Eye (tissue), 1 donor: Measurements from ENCODE around the gene MEGF8.

Source experiments
- DNase-seq: peaks from one replicate; pipeline ENCODE4 v3.0.0-alpha.2; 2015

Gene MEGF8

DNA sequence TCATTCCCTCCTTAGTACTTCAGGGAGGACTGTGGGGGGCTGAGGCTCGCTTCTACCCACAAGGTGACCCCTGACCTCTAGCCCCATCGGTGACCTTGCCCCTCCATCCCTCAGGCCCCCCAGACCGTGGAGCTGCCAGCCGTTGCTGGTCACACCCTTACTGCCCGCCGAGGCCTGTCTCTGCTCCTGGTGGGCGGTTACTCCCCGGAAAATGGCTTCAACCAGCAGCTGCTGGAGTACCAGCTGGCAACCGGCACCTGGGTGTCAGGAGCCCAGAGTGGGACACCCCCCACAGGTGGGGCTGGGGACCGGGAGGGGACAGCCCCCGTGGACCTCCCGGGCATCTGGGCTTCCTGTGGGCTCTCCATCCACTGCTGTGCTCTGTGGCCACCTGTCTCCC lies 31.9 kb downstream of the MEGF8 start:
- no peak for DNase-seq

- no peak for DNase-seq
Observed at GRCh38 chr19:42360787-42361544, 35.5 kb downstream of the MEGF8 start.

DNA sequence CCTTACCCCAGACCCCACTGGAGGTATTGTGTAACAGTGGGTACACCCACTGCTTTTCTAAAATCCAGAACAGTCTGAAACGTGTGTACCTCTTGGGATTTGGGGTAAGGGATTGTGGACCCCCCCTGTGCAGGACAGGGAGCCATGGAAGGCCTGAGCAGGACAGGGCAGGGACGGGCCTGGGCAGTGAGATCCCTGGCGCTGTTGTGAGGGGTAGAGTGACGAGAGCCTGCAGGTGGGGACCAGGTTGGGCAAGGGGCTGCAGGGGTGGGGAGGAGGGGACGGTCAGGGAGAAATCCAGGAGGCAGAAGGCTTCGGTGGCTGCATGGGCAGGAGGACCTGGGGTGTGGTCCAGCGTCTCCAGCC lies 36.1 kb downstream of the MEGF8 start:
- no peak for DNase-seq

- no peak for DNase-seq
Observed at GRCh38 chr19:42362342-42362741, 36.9 kb downstream of the MEGF8 start.

DNA sequence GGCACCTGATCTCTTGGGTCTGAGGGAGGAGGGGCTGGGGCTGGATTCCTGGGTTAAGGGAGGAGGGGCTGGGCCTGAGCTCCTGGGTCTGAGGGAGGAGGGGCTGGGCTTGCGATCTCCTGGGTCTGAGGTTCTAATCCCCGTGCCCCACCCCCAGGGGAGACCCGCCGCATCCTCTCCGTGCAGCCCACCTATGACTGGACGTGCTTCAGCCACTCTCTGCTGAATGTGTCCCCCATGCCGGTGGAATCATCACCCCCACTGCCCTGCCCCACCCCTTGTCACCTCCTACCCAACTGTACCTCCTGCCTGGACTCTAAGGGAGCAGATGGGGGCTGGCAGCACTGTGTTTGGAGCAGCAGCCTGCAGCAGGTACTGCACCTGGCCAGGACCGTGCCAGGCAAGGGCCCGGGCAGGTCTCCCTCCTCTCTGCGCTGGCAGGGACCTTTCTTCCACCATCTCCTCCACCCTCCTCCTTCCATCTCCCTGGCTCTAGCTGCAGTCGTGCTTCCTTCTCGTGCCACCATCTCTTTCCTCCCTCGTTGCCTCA lies 37.5 kb downstream of the MEGF8 start:
- no peak for DNase-seq

DNA sequence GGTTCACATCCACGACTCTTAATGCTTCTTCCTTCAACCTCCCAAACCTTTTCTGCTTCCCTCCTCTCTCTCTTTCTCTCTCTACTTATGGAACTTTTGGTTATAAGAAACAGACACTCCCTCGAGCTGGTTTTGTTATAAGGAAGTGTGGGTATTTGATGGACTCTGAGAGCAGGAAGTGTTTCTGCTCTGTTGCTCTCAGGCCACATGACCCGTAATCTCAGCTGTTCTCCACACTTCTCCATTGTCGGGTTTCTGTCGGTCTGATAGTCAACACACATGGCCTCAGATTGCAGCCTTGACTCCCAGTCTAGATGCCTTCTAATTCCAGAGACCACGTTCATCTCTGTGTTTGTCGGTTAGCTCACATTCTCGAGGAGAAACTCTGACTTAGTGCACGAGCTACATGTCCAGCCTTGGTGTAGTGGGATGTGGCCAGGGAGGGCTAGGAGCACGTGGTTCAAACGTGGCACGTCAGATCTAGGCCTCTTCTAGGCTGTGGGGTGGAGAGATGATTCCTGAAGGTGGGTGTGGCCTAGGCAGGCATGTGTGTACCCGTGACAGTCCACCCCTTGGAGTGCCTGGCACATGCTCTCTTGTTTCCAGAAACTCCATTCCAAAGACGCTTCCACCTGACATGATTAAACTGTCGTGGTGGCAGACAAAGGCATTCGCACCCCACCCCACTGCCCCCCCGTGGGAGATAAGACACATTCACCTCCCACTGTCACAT lies 38.3 kb downstream of the MEGF8 start:
- DNase-seq, result no peak

GRCh38 chr19:42366673-42367072 lies 41.2 kb downstream of the MEGF8 start:
- DNase-seq, result no peak

GRCh38 chr19:42367929-42368328 lies 42.5 kb downstream of the MEGF8 start:
- no peak for DNase-seq

DNA sequence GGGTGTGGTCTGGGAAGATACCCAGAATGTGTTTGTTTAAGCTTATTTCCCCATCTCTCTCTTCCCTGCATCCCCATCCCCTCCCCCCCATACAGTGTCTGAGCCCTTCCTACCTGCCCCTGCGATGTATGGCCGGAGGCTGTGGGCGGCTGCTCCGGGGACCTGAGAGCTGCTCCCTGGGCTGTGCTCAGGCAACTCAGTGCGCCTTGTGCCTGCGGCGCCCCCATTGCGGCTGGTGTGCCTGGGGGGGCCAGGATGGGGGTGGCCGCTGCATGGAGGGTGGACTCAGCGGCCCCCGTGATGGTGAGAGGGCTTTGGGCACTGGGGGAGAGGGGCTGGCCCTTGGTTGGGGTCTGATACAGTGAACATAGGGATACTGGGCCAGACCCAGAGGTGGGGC lies 42.9 kb downstream of the MEGF8 start:
- DNase-seq, result no peak

DNA sequence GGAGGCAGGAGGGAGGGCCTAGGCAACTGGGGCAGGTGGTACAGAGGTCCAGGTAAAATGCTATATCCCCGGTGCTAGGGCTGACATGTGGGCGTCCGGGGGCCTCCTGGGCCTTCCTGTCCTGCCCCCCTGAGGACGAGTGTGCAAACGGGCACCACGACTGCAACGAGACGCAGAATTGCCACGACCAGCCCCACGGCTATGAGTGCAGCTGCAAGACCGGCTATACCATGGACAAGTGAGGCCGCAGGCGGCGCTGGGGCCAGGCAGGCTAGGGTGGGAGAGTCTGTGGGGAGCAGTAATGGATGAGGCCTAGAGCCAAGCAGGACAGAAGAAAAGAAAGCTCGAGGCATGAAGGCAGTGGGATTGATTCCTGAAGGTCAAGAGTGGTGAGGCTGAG lies 43.3 kb downstream of the MEGF8 start:
- DNase-seq, result no peak

DNA sequence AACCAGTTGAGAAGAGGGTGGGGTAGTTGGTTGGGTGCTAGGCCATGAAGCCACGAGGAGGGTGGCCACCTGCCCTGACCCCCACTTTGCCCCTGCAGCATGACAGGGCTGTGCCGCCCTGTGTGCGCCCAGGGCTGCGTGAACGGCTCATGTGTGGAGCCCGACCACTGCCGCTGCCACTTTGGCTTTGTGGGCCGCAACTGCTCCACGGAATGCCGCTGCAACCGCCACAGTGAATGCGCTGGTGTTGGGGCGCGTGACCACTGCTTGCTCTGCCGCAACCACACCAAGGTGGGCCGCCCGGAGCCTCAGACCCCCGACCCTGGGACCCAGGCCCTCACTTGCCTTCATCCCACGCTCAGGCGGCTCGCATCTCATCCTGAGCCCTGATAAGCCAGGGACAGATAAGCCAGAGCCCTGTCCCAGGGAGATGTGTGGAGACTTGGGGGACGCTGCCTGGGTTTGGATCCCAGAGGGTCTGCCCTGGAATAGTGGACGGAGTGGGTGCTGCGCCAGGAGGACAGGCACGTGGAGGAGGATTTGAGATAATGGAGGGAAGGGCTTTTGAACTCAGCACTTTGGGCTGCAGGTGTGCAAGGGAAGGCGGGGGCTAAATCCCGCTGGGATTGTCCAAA lies 44.1 kb downstream of the MEGF8 start:
- no peak for DNase-seq

GRCh38 chr19:42370068-42370520 lies 44.7 kb downstream of the MEGF8 start:
- DNase-seq, result no peak

GRCh38 chr19:42370626-42371175 lies 45.3 kb downstream of the MEGF8 start:
- no peak for DNase-seq

- no peak for DNase-seq
Observed at GRCh38 chr19:42374826-42375376, 49.5 kb downstream of the MEGF8 start.

DNA sequence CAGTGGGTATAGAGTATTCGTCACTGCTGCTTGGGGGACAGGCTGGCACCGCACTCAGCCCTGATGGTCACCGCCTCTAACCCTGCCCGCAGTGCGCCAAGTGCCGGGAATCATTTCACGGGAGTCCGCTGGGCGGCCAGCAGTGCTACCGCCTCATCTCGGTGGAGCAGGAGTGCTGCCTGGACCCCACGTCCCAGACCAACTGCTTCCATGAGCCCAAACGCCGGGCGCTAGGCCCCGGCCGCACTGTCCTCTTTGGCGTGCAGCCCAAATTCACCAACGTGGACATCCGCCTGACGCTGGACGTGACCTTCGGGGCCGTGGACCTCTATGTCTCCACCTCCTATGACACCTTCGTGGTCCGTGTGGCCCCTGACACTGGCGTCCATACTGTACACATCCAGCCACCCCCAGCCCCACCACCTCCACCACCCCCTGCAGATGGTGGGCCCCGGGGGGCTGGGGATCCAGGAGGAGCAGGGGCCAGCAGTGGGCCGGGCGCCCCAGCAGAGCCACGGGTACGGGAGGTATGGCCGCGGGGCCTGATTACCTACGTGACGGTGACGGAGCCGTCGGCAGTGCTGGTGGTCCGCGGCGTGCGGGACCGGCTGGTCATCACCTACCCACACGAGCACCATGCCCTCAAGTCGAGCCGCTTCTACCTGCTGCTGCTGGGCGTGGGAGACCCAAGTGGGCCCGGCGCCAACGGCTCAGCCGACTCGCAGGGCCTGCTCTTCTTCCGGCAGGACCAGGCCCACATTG lies 50.2 kb downstream of the MEGF8 start:
- no peak for DNase-seq

DNA sequence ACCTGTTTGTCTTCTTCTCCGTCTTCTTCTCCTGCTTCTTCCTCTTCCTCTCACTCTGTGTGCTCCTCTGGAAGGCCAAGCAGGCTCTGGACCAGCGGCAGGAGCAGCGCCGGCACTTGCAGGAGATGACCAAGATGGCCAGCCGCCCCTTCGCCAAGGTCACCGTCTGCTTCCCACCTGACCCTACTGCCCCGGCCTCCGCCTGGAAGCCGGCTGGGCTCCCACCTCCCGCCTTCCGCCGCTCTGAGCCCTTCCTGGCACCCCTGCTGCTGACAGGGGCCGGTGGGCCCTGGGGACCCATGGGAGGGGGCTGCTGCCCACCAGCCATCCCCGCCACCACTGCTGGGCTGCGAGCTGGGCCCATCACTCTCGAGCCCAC lies 50.7 kb downstream of the MEGF8 start:
- DNase-seq, result no peak

- no peak for DNase-seq
Observed at GRCh38 chr19:42378225-42379215, 53.1 kb downstream of the MEGF8 start.

- DNase-seq, result no peak
Observed at GRCh38 chr19:42380155-42380554, 54.7 kb downstream of the MEGF8 start.

GRCh38 chr19:42386974-42387707 lies 61.7 kb downstream of the MEGF8 start:
- peak; percentile 77 for DNase-seq

DNA sequence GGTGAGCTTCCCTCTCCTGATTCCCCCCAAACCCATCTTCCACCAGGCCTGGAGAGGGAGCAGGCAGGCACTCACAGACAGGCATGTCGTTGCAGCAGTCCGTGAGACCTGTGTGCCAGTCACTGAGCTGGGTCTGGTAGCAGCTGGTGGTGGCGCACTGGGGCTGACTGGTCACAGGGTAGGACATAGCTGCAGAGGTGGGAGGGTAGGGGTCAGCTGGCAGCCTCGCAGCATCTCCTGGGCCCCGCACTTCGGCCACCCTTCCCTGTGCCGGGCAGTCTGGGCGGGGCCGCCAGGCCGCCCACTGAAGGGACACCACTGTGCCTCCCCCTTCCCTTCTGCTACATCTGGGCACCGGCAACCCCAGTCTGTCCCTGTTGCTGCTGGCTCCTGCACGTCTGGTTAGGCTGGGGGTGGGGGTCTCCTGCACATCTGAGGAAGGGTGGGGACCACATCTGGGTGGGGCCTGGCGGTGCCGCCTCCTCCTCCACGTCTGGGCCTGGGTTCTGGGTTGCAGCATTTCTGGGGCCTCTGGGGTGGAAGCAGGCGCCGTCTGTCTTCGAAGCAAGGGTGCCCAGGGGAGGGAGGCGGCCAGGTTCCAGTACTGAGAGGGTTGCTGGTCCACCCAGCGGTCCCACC lies 63.5 kb downstream of the MEGF8 start:
- DNase-seq, result no peak
